GM19240 (cell line): ENCODE results near the gene ATXN3L.

ENCODE experiments used
- DNase-seq: peaks from one replicate; pipeline ENCODE4 v3.0.0; 2011; ENCODE audit warnings: low spot score; ENCODE audit not compliant: insufficient read length

Gene ATXN3L

DNA sequence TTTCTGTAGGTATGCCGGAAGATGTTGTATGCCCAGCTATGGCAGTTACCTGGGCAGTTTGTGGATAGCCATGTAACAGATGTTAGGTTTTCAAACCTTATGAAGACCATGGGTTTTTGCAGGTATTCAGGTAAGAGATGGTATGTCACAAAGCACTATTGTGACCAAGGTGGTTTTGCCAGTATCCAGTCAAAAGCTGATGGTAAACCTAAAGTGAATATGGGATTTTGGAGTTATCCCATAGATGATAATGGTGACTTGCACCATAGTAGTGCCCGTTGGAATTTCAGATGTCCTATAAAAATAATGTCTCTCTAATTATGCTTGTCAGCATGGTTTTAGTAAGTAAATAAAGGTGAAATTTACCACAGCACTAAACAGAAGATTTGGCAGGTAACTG is at the start of gene ATXN3L:
TSS of gene ATXN3L (minus strand) at position 101 of the 400 bp plus-strand sequence. CDS start 119 bp downstream, outside the sequence.
- no peak for DNase-seq

GRCh38 chrX:13369256-13370030 is 49.6 kb upstream of the ATXN3L start:
- no peak for DNase-seq

DNA sequence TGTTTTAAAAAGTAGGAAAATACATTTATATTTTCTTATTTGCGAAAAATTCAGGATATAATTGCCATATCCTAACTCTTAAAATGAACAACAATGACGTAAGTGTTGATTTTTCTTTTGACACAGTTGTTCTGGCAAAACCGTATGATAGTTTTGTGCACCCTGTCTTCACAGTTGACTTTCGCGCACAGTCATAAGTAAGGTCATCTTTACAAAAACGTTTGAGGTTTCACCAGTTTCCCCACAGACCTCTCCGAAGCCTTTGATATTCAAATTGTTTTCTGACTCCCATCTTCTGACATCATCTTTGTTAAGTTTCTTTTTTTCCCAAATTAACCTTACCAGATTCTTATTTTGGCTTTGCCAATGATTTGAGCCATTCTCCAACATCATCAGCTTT is 48.1 kb upstream of the ATXN3L start:
- DNase-seq: no peak

DNA sequence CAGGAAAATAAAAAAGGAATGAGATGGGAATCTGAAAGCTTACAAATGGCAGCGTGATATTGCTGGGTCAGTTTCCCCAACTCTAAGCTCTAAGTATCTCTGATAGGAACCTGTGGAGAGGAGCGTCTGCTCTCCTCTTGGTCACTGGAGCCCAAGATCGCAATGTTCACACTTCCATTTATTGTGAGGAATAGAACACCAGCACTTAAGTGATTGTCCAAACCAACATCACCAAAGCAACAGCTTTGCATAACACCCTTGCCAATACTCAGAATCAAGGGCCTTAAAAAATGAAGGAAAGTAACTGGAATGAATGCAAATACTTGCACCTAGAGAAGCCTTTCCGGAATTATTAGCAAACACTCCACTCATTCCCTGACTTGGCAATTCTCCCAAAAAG is 46.8 kb upstream of the ATXN3L start:
- DNase-seq: no peak

DNA sequence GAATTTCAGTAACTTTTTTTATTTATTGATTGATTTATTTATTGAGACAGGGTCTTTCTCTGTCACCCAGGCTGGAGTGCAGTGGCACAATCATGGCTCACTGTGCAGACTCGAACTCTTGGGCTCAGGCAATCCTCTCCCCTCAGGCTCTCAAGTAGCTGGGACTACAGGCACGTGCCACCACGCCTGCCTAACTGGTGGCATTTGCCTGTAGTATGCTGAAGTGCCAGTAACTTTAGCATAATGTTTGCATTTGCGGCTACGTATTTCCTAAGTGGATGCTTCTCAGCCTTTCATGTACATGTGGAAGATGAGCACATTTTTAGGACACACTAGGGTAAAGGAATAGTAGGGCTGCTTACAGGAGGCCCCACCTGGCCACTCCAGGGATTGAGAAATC is 45.3 kb upstream of the ATXN3L start:
- DNase-seq: no peak

GRCh38 chrX:13364230-13364857 is 44.5 kb upstream of the ATXN3L start:
- no peak for DNase-seq

- DNase-seq: no peak
These were observed 40.3 kb upstream of the ATXN3L start for GRCh38 chrX:13360146-13360545.

GRCh38 chrX:13357925-13358324 is 38.1 kb upstream of the ATXN3L start:
- no peak for DNase-seq

DNA sequence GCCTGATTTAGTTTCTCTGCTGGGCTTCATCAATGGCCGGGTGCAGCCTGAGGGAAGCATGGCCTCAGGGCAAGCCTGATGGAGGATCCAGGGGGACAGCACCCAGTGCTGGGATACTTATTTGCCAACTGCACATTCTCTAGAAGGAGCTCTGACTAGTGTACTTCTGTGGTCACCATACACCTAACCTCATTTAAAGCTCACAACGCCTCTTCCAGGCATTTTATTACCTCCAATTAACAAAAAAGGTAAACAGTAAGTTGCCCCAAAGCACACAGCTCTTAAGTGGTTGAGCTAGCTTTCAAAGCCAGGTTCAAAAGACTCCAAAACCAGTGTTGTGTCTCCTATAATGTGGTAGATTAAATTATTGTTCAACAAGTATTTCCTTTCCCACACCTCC is 26.8 kb upstream of the ATXN3L start:
- no peak for DNase-seq

DNA sequence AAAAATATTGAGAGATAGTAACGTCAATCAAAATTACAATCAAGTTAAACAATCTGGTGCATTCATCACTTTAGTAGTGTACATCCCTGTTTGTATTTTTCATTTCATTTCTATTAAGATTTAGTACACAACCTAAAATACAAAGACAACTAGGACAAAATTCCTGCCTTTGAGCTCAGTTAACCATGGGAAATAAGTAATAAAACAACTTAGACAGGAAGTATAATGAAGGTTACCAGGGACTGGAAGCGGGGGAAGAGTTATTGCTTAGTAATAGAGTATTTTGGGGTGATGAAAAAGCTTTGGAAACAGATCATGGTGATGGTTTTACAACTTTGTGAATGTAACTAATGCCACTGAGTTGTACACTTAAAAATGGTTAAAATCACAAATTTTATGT is 25.6 kb upstream of the ATXN3L start:
- DNase-seq: no peak

GRCh38 chrX:13345037-13345436 is 25.2 kb upstream of the ATXN3L start:
- DNase-seq: no peak

- DNase-seq: no peak
These were observed 21.7 kb upstream of the ATXN3L start for GRCh38 chrX:13341491-13342101.

GRCh38 chrX:13340182-13340791 is 20.4 kb upstream of the ATXN3L start:
- DNase-seq: no peak

GRCh38 chrX:13339607-13340006 is 19.8 kb upstream of the ATXN3L start:
- no peak for DNase-seq

- no peak for DNase-seq
These were observed 19.2 kb upstream of the ATXN3L start for GRCh38 chrX:13338996-13339515.

DNA sequence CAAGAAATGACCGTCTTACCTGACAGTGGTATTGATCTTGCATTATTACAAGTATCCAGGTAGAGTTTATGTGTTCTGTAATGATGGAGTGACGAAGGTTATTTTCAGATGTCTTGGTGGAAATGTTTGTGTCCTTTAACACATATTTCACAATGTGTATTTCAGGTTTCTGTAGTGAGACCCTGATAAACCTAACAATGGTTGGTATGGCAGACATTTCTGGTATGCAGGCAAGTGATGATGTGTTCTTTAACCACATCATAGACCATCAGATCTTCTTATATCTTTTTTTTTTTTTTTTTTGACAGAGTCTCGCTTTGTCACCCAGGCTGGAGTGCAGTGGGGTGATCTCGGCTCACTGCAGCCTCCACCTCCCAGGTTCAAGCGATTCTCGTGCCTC is 14.6 kb upstream of the ATXN3L start:
- DNase-seq: no peak

GRCh38 chrX:13330446-13330845 is 10.6 kb upstream of the ATXN3L start:
- DNase-seq: no peak

DNA sequence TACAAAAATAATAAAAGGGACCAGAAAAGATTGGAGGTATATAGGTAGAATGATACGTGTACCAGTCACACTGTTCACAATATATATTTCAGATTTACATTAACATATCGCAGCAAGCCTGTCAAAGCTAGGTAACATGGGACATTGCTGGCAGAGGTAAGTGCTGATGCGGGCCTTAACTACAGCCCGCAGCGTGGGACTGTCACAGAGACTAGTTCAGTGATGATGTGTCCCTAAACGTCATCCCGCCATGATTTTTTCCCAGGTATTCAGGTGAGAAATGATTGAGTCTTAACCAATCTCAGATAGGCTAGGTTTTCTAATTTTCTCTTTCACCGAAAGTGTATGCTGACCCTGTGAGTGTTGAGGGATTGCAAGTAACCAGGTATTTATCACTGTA is 7.8 kb upstream of the ATXN3L start:
- DNase-seq: no peak

- no peak for DNase-seq
These were observed 3.4 kb upstream of the ATXN3L start for GRCh38 chrX:13323241-13323640.

GRCh38 chrX:13317366-13317765 is 2.5 kb downstream of the ATXN3L start:
- DNase-seq: no peak

- DNase-seq: no peak
These were observed 8.3 kb downstream of the ATXN3L start for GRCh38 chrX:13311560-13311959.

- no peak for DNase-seq
These were observed 10.2 kb downstream of the ATXN3L start for GRCh38 chrX:13309631-13310030.
